HepG2 (cell line): ENCODE measurements around the gene FPGS. TPM values are rescaled to one million over a fixed set of nuclear protein-coding genes. Genes with fewer than 3 reads are reported as not detected.

Experiments
- CBX5 ChIP-seq: sonication (generic); formaldehyde crosslinking; IDR thresholded peaks from 2 replicates; pipeline ENCODE4 v1.4.0; 2020; ENCODE audit warnings: missing genetic modification reagents, borderline replicate concordance
- CHD4 ChIP-seq: fragments of 200-600 bp; sonication (generic); IDR thresholded peaks from 2 replicates; pipeline ENCODE4 v1.7.0; 2017; ENCODE audit warnings: mild to moderate bottlenecking, low read length, borderline replicate concordance
- ELF3 ChIP-seq: IDR thresholded peaks from 2 replicates; pipeline ENCODE4 v1.6.1; 2016; ENCODE audit warnings: missing genetic modification reagents, missing compliant biosample characterization
- GTF3A ChIP-seq: sonication (generic); formaldehyde crosslinking; conservative IDR thresholded peaks from 2 replicates; pipeline ENCODE4 v1.4.0; 2020; ENCODE audit warnings: mild to moderate bottlenecking, missing genetic modification reagents
- HMGXB4 ChIP-seq, 2 experiments: sonication (generic) in 1 of 2; formaldehyde crosslinking in 1 of 2; IDR thresholded peaks; 2 replicates each; pipeline versions ENCODE4 v1.4.0 to v1.6.1; 2018 to 2020; ENCODE audit warnings: missing genetic modification reagents in 2 of 2, borderline replicate concordance in 1 of 2, low read depth in 1 of 2, mild to moderate bottlenecking in 1 of 2, missing biosample characterization in 1 of 2
- MAFG ChIP-seq: sonication (generic); formaldehyde crosslinking; IDR thresholded peaks from 2 replicates; pipeline ENCODE4 v1.5.1; 2020; ENCODE audit warnings: mild to moderate bottlenecking, missing genetic modification reagents
- NFYC ChIP-seq: IDR thresholded peaks from 2 replicates; pipeline ENCODE4 v1.6.1; 2016; ENCODE audit warnings: missing genetic modification reagents, missing compliant biosample characterization
- PAXIP1 ChIP-seq: sonication (generic); formaldehyde crosslinking; conservative IDR thresholded peaks from 2 replicates; pipeline ENCODE4 v1.4.0; 2020; ENCODE audit warnings: mild to moderate bottlenecking, missing genetic modification reagents, moderate library complexity
- RBFOX2 ChIP-seq: fragments of 200-400 bp; formaldehyde crosslinking; IDR thresholded peaks from 2 replicates; pipeline ENCODE4 v1.6.1; 2017; ENCODE audit warnings: low read depth, mild to moderate bottlenecking, low read length
- SIX1 ChIP-seq: sonication (generic); formaldehyde crosslinking; IDR thresholded peaks from 2 replicates; pipeline ENCODE4 v1.4.0; 2020; ENCODE audit warnings: missing genetic modification reagents, borderline replicate concordance
- SMAD9 ChIP-seq: sonication (generic); formaldehyde crosslinking; IDR thresholded peaks from 2 replicates; pipeline ENCODE4 v1.5.1; 2020; ENCODE audit warnings: mild to moderate bottlenecking, missing genetic modification reagents
- ZBTB43 ChIP-seq: sonication (generic); formaldehyde crosslinking; conservative IDR thresholded peaks from 2 replicates; pipeline ENCODE4 v1.4.0; 2020; ENCODE audit warnings: missing genetic modification reagents
- ZFP1 ChIP-seq: IDR thresholded peaks from 2 replicates; pipeline ENCODE4 v1.6.1; 2016
- ZFP62 ChIP-seq: sonication (generic); formaldehyde crosslinking; IDR thresholded peaks from 2 replicates; pipeline ENCODE4 v1.4.0; 2020; ENCODE audit warnings: missing genetic modification reagents
- ZNF205 ChIP-seq: IDR thresholded peaks from 2 replicates; pipeline ENCODE4 v1.6.1; 2018; ENCODE audit warnings: missing biosample characterization, missing genetic modification reagents
- ZNF264 ChIP-seq: sonication (generic); formaldehyde crosslinking; IDR thresholded peaks from 2 replicates; pipeline ENCODE4 v1.4.0; 2020; ENCODE audit warnings: missing genetic modification reagents
- ZNF282 ChIP-seq: fragments of 450-650 bp; IDR thresholded peaks from 2 replicates; pipeline ENCODE4 v1.6.1; 2018; ENCODE audit not compliant: partially characterized antibody
- ZNF337 ChIP-seq: sonication (generic); formaldehyde crosslinking; IDR thresholded peaks from 2 replicates; pipeline ENCODE4 v1.5.1; 2020; ENCODE audit warnings: missing genetic modification reagents, low read depth, mild to moderate bottlenecking, borderline replicate concordance
- ZNF670 ChIP-seq: sonication (generic); formaldehyde crosslinking; IDR thresholded peaks from 2 replicates; pipeline ENCODE4 v1.8.0; 2022; ENCODE audit warnings: mild to moderate bottlenecking, missing genetic modification reagents, borderline replicate concordance
- ZNF792 ChIP-seq: IDR thresholded peaks from 2 replicates; pipeline ENCODE4 v1.6.1; 2016
- polyA plus RNA-seq, 8 experiments: library from polyadenylated mRNA; depleted of rRNA in 3 of 8; stranded (reverse) in 7 of 8; unstranded in 1 of 8; fragments of >200 nt; fragmentation: Illumina TruSeq in 4 of 8; extraction: Trizol in 4 of 8; gene quantifications; 2 replicates each; pipeline versions ENCODE4 v1.2.1 to v1.2.3, GENCODE V29; 2011 to 2016; ENCODE audit warnings: low read depth in 4 of 8, missing spikeins in 1 of 8, mixed read lengths in 1 of 8; ENCODE audit not compliant: insufficient read depth in 1 of 8
- total RNA-seq, 5 experiments: library from RNA; depleted of rRNA; stranded (reverse); fragments of >200 nt; fragmentation: Illumina TruSeq; extraction: Trizol; gene quantifications; 2 replicates each; pipeline ENCODE4 v1.2.3, GENCODE V29; 2016; ENCODE audit warnings: low read depth in 1 of 5
- TF ChIP-seq, protein P1 (sequence below): sonication (generic); formaldehyde crosslinking; IDR thresholded peaks from 2 replicates; pipeline ENCODE4 v1.4.0; 2020; ENCODE audit warnings: missing genetic modification reagents, low read depth, mild to moderate bottlenecking, borderline replicate concordance
- TF ChIP-seq, protein P2 (sequence below): IDR thresholded peaks from 2 replicates; pipeline ENCODE4 v1.6.1; 2016; ENCODE audit warnings: control low read depth

Gene FPGS
- total and polyA plus RNA-seq, 2 of the 13 experiments (the other 11 are each of a cell fraction or from before 2014, with no cell fraction given): 35.6 to 36.8 TPM

GRCh38 chr9:127838375-127839078 lies 35.8 kb downstream of the FPGS start (continued):
- TF ChIP-seq RBFOX2 (peak; percentile 25; the same call in 1 of the 2 replicates), ZNF205 (CRISPR knock-in tag) (no peak), GTF3A (no peak), SMAD9 (CRISPR knock-in tag) (no peak), NFYC (no peak), MAFG (CRISPR knock-in tag) (no peak), CBX5 (CRISPR knock-in tag) (no peak), ZNF792 (CRISPR knock-in tag) (no peak), ZFP1 (CRISPR knock-in tag) (no peak), ZFP62 (CRISPR knock-in tag) (no peak), ZNF337 (CRISPR knock-in tag) (no peak), ZNF670 (CRISPR knock-in tag) (no peak), ZBTB43 (CRISPR knock-in tag) (no peak), PAXIP1 (CRISPR knock-in tag) (peak; percentile 55), ZNF264 (no peak), ZNF282 (no peak), SIX1 (CRISPR knock-in tag) (no peak), ELF3 (peak; percentile 53), HMGXB4 (CRISPR knock-in tag; IDR thresholded peaks at IDR 0.05; ENCODE audit: borderline replicate concordance in 1 of 2, low read depth in 1 of 2) (no peak), CHD4 (no peak)
- TF ChIP-seq, protein P1, sequence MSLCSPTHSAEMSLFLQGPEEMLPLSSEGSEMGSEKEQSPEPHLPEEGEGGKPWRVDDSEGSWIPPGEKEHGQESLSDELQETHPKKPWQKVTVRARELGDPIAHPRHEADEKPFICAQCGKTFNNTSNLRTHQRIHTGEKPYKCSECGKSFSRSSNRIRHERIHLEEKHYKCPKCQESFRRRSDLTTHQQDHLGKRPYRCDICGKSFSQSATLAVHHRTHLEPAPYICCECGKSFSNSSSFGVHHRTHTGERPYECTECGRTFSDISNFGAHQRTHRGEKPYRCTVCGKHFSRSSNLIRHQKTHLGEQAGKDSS (CRISPR knock-in tag): 0 out of 2 replicates have a peak, but pooled peaks have one; percentile 60
- TF ChIP-seq, protein P2, sequence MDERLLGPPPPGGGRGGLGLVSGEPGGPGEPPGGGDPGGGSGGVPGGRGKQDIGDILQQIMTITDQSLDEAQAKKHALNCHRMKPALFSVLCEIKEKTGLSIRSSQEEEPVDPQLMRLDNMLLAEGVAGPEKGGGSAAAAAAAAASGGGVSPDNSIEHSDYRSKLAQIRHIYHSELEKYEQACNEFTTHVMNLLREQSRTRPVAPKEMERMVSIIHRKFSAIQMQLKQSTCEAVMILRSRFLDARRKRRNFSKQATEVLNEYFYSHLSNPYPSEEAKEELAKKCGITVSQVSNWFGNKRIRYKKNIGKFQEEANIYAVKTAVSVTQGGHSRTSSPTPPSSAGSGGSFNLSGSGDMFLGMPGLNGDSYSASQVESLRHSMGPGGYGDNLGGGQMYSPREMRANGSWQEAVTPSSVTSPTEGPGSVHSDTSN (CRISPR knock-in tag): no peak
